RWPE1 (cell line): ENCODE data around the gene RNF144B.

ENCODE experiments used
- CTCF ChIA-PET: fragments of 350-600 bp; sonication (Branson Sonifier 250); formaldehyde crosslinking; extraction: SDS; loops from one replicate; lab custom pipeline; 2021; lab: Yijun Ruan, JAX
- POLR2A ChIA-PET: fragments of 400-600 bp; formaldehyde crosslinking; extraction: SDS; loops from one replicate; lab custom pipeline; 2020; ENCODE audit warnings: antibody characterized with exemption; ENCODE audit not compliant: low non-redundant PET; lab: Yijun Ruan, JAX
- DNase-seq: peaks from one replicate; pipeline ENCODE4 v3.0.0; 2012; ENCODE audit warnings: low spot score
- H3K27ac ChIP-seq: fragments of 450-650 bp; 2 replicates; pipeline ENCODE4 v1.5.1; 2017
- TF ChIP-seq, protein P1 (sequence below): fragments of 450-650 bp; conservative IDR thresholded peaks from 2 replicates; pipeline ENCODE4 v1.5.1; 2017; ENCODE audit warnings: low read depth, mild to moderate bottlenecking

RNF144B gene

DNA sequence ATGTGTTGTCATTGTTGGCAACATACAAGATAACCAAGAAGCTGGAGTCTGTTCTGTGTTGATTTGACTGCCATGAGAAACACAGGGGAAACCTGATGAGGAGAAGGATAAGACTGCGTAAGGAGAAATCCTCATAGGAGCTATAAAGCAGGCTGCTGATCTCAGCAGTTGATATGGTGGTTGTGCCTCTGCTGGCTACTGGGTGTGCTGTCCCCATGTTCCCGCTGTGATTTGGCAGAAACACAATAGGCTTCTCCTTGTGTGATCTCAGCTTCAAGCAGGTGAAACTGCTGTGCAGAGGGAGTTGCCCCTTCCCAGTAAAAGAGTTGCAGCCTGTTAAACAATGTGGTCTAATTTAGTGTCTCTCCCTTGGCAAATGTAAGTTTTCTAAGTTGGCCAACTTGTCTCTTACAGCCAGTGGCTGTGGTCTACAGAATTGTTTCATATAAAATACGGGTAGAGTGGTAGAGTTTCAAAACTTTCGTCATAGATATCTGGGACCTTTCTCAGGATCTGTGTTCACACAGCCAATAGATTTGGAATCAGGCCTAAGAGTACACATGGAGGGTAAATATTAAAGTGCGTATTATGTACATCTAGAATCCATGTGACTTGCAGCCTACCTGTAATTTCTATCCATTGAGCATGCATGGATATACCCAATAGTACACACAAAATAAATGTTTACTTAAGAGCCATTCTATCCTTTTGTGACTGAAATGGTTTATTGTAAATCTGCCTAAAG is 78.4 kb downstream of the RNF144B start:
- no peak for DNase-seq
- ChIA-PET CTCF (no interaction called here), POLR2A (no interaction called here)
- TF ChIP-seq, protein P1, sequence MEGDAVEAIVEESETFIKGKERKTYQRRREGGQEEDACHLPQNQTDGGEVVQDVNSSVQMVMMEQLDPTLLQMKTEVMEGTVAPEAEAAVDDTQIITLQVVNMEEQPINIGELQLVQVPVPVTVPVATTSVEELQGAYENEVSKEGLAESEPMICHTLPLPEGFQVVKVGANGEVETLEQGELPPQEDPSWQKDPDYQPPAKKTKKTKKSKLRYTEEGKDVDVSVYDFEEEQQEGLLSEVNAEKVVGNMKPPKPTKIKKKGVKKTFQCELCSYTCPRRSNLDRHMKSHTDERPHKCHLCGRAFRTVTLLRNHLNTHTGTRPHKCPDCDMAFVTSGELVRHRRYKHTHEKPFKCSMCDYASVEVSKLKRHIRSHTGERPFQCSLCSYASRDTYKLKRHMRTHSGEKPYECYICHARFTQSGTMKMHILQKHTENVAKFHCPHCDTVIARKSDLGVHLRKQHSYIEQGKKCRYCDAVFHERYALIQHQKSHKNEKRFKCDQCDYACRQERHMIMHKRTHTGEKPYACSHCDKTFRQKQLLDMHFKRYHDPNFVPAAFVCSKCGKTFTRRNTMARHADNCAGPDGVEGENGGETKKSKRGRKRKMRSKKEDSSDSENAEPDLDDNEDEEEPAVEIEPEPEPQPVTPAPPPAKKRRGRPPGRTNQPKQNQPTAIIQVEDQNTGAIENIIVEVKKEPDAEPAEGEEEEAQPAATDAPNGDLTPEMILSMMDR: no peak
- H3K27ac ChIP-seq: no peak overlapping the region

DNA sequence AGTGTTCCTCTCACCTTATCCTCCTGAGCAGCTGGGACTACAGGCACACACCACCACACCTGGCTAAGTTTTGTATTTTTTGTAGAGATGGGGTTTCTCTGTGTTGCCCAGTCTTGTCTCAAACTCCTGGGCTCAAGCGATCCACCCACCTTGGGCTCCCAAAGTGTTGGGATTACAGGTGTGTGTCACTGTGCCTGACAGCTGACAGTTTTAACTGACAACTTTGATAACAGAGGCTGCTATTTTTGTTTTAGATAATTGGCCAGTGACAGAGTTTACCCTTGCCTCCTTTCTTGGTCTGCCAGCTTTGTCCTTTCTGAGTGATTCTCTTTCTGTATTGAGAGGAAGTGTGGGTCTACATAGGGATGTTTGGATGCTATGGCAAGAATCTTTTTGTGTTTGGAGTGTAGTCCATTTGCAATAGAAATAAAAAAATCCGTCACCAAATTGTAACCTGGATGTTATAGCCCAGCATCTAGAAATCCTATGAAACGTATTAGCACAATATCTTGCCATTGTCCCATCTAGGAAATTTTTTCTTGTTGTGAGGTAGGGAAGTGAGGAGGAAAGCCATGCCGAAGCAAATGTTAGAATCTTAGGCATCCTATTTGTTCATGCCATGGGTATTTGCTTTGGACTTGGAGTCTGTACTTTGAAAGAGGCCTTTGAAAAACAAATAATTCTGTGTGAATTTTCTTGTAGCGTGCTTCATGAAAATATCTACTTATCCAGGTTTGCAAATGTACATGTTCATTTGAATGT is 80.8 kb downstream of the RNF144B start:
- CTCF ChIA-PET: no interaction called here
- no peak for DNase-seq
- POLR2A ChIA-PET: no interaction called here
- no peak overlapping the region for H3K27ac ChIP-seq
- TF ChIP-seq, protein P1: no peak

DNA sequence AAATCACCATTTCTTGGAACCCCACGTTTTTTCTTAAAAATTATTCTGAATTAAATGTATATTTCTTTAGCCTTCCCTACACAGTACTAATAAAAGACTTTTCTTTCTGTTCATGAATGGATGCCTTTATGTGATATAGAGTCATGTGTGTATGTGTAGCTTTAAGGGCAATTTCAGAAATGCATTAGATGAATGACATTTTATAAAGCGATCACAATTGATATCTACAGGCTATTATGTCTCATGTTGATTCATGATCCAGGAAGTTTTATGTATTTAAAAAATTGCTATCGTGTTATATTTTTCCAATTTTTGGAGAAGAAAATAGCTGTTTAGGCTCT is 81.3 kb downstream of the RNF144B start:
- ChIA-PET POLR2A (no interaction called here), CTCF (no interaction called here)
- no peak for DNase-seq
- H3K27ac ChIP-seq: no peak overlapping the region
- TF ChIP-seq, protein P1: no peak

DNA sequence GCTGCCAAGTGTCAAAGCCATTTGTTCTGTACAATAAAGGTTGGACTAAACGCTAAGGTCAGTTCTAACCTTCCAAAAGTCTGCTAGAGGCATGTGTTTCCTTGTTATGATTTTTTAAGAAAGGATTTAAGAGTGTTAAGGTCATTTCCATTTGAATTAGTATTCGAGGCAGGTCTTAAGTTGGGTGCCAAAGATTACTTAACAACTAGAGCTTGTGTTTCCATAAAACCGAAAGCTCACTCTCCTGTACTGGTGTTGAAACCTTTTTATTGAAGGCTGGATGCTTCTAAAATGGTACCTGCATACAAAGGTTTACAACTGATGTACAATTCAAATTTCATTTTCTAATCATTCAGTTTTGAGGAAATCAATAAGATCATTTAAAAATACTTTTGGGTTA is 82.4 kb downstream of the RNF144B start:
- TF ChIP-seq, protein P1: no peak
- POLR2A ChIA-PET: no interaction called here
- CTCF ChIA-PET: no interaction called here
- DNase-seq: no peak
- no peak overlapping the region for H3K27ac ChIP-seq

DNA sequence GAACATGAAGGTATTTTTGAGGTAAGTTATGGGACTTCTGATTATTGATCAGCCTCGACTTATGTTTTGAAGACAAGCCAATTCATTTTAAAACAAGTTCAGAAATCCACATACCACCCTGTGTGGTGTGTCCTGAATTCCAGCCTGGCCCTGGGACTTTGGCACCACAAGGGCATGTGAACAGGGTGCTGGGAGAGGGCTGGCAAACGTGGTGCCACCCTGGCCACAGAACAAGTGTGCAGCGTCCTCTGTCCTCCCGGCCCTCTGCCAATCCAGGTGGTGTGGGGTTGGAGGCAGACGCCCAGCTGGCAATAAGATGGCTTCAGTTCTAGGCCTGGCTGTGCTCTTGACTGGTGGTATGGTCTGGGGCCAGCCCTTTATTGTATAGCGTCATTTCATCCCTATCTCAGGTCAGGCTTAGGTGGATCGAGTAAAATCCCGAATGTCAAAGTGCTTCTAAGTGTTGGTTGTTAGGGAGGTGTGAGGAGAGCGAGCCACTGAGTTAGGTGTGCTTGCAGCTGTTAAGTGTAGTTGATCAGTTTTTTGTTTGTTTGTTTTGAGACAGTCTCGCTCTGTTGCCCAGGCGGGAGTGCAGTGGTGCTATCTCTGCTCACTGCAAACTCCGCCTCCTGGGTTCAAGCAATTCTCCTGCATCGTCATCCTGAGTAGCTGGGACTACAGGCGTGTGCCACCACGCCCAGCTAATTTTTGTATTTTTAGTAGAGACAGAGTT is 84.2 kb downstream of the RNF144B start:
- ChIA-PET CTCF (interaction anchor here (0.8 kb wide), 1 partner anchor 217 kb away, joined by 3 read pairs; no protein-coding TSS in a partner anchor), POLR2A (no interaction called here)
- DNase-seq: no peak
- TF ChIP-seq, protein P1: no peak
- H3K27ac ChIP-seq: no peak overlapping the region

DNA sequence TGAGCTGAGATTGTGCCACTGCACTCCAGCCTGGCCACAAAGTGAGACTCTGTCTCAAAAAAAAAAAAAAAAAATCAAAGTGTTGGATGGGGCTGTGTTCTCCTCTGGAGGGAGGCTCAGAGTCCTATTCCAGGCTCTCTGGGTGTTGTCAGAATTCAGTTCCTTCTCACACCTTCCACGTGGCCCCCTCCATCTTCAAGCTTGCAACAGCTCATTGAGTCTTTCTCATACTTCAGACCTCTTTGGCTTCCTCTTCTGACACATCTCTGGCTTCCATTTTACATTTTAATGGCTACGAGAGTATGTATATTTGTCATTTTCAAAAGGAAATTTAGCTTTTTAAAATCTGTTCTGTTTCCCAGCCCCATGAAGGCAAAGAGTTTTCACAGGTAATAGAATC is 85.8 kb downstream of the RNF144B start:
- ChIA-PET CTCF (interaction anchor here (0.6 kb wide), 1 partner anchor 18 kb away, joined by 3 read pairs; no protein-coding TSS in a partner anchor), POLR2A (no interaction called here)
- DNase-seq: no peak
- TF ChIP-seq, protein P1: no peak
- no peak overlapping the region for H3K27ac ChIP-seq
